ENCODE results near the gene KLHDC9.

Gene KLHDC9

DNA sequence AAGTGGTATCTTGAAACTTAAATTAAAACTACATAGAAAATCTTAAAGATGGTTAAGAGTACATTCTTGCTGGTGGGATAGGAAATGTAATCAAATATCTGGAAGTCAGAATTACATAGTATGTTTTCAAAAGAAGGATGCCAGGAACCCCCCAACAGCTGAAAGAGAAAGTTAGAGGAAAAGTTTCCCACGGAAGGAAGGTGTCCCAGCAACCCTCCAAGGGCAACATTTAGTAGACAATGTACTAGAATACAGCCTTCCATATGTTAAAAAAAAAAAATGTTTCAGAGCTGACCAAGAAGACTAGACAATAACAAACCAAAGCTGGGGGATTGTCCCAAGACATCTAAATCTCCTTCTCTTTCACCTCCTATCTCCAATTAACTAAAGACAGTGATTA lies 32.1 kb downstream of the KLHDC9 start:
- Histone ChIP-seq H3K36me3 (peaks cover 50 to 62% (median 56%) of the 10 kb centered on the region in 11 experiments), H4K20me1 (peaks cover 0 to 58% (median 28%) of the 10 kb centered on the region in 11 experiments; a peak in 12 of 22 replicates), H3K4me2 (peak overlapping the region; percentile 84 to 97 (median 92)), H3K4me1 (peaks cover 53 to 69% (median 60%) of the 10 kb centered on the region in 10 experiments), H3K4me3 (peak overlapping the region in 2 of 10 experiments; percentile 75 to 87; a peak in 2 of 20 replicates), H3K9me3 (replicated peaks in 1 of 11) (no peaks in the 10 kb centered on the region), H3K9ac (no peak overlapping the region), H3K27ac (no peak overlapping the region), H3K27me3 (no peaks in the 10 kb centered on the region)
- TF ChIP-seq Cebpa-rat (IDR thresholded peaks at IDR 0.05), result no peak

DNA sequence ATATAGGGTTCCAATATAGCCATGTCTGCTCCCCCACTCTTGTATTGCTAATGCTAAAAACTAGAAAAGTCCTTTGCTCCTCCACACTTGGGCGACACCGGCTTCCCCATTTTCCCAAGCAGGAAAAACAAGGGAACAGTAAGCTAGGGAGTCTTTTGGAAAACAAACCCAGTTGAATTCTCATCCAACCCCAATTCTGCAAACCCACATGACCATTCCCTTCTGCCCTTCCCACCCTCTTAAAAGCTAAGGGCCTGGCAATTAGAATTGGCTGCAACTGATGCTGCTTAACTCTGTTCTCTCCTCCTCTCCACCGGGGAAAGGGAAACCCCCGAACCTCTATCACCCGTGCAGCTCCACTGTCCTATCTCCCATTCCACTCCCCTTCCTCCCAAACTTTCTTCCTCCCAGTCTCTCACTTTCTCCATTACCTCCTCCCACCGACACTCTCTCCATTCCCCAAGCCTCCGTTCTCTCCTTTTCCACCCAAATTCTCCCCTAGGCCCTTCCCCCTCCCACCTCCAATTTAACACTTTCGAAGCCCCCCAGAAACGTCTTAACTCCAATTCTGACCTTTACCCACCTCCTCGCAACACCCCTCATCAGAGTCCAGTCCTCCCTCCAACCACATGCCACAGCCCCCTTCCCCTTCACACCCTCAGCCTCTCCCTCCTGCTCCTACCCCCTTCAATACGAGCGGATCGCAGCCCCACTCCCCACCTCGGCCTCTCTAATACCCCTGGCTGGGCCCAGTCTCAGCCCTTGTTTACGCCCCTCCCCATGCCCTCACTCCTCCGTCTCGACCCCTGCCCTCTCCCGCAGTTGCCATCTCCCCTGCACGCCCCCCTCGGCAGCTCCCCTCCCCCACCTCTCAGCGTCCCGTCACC lies 33.6 kb downstream of the KLHDC9 start:
- peak overlapping the region; percentile 88 to 96 (median 93) for H3K9ac ChIP-seq
- H4K20me1 ChIP-seq, result peaks cover 0 to 43% (median 18%) of the 10 kb centered on the region in 11 experiments; a peak in 11 of 22 replicates
- H3K9me3 ChIP-seq (replicated peaks in 1 of 11), result no peaks in the 10 kb centered on the region
- H3K27me3 ChIP-seq, result no peaks in the 10 kb centered on the region
- peak overlapping the region; percentile 71 to 87 (median 82) for H3K4me3 ChIP-seq
- peaks cover 53 to 81% (median 68%) of the 10 kb centered on the region in 10 experiments for H3K4me1 ChIP-seq
- H3K4me2 ChIP-seq, result peak overlapping the region; percentile 84 to 97 (median 92)
- peaks cover 35 to 57% (median 41%) of the 10 kb centered on the region in 11 experiments for H3K36me3 ChIP-seq
- H3K27ac ChIP-seq, result peak overlapping the region; percentile 87 to 98 (median 95)
- TF ChIP-seq Cebpa-rat (IDR thresholded peaks at IDR 0.05), result no peak

DNA sequence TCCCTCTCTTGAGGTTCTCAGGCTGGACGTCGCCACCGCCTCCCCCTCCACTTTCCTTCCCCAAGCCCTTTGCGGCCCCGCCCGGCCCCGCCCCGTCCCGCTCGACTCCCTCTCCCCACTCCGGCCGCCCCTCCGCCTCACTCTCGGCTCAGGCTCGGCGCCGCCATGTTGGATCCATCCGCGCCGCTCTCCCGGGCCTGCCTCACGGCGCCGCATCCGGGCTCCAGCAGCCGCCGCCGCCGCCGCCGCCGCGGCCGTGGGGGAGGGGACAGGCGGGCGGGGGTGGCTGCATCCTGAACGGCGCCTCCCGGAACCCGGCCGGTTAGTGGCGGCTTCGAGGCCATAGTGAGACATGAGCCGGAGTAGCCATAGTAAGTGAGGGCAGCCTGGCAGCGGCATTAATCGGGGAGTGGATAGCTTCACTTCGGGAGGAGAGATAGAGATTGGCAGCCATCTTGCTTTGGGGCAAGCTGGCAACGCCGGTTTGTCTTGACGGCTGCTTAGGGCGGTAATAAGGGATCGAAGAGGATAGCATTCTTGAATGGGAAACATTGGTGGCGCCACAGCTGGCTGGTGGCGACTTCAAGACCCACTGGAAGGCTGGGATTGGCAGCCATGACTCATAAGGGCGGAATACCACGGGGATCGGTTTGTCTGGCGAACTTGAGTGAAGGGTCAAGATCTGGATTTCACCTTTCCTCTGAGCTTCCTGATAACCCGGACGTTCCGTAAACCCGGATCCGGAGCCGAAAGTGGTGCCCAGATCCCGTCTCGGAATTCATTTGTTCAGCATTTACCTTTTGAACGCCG lies 34.5 kb downstream of the KLHDC9 start, which contains the start of gene DEDD:
Gene DEDD (minus strand): TSS at position 258 of the 810 bp plus-strand sequence. CDS start 8,205 bp downstream, outside the sequence.
- Histone ChIP-seq H3K9ac (peak within 1 kb of the TSS; percentile 88 to 96 (median 93)), H3K4me3 (peak within 1 kb of the TSS; percentile 71 to 87 (median 82)), H3K36me3 (peaks cover 27 to 49% (median 33%) of the 10 kb centered on the region in 11 experiments), H3K9me3 (replicated peaks in 1 of 11) (no peaks in the 10 kb centered on the region), H3K4me2 (peak within 1 kb of the TSS; percentile 87 to 97 (median 94)), H3K27ac (peak within 1 kb of the TSS; percentile 87 to 98 (median 95)), H3K4me1 (peaks cover 49 to 83% (median 64%) of the 10 kb centered on the region in 10 experiments), H4K20me1 (peaks cover 0 to 34% (median 14%) of the 10 kb centered on the region in 11 experiments; a peak in 11 of 22 replicates), H3K27me3 (no peaks in the 10 kb centered on the region)
- TF ChIP-seq Cebpa-rat (IDR thresholded peaks at IDR 0.05), result no peak

DNA sequence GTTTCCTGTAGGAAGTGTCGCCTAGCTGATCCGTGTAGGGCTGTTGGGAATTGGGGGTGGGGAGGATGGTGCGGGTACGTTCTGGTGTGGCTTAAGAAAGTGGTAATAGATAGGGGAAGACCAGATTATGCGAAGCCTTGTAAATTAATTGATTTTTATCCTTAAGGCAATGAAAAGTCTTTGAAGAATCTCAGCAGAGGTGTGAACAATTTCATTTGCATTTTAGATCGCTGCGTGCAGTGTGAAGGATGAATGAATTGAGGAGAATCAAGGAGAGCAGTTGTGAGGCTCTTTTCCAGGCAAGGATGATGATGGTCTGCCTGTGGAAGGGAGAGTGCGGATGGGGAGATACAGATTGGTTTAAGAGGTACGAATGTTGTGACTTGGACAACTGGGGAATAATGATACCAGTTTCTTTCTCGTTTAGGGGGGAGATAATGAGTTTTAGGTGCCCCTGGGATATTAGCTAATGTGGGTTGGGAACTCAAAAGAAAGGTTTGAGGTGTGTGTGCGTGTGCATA lies 35.1 kb downstream of the KLHDC9 start:
- Histone ChIP-seq H3K4me2 (peak overlapping the region; percentile 83 to 96 (median 91)), H3K27ac (peak overlapping the region; percentile 87 to 98 (median 95))

DNA sequence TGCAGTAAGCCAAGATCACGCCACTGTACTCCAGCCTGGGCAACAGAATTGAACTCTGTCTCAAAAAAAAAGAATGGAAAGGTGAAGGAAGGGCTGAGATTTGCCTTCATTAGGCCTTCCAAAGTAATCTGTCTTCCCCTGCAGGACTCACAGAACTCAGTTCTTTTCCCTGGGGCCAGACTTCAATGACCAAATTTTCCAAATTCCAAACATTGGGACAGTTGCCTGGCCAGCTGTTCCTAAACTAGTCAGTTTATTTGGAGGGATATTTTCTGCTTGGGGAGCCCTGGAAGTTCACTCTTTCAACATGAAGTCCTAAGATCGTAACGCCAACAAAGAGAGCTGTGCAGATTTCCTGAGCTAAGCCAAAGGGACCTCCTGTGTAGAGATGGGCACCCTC lies 39.7 kb downstream of the KLHDC9 start:
- Histone ChIP-seq H3K9me3 (replicated peaks in 1 of 11) (no peaks in the 10 kb centered on the region), H3K9ac (peak overlapping the region in 2 of 11 experiments; percentile 6 to 13; a peak in 1 of 22 replicates), H3K27me3 (no peaks in the 10 kb centered on the region), H3K4me2 (peak overlapping the region in 3 of 11 experiments; percentile 8 to 50 (median 13); a peak in 4 of 22 replicates), H4K20me1 (0 out of 22 replicates have a peak, but pooled peaks cover 0 to 7% (median 0%) of the 10 kb centered on the region in 11 experiments), H3K4me3 (no peak overlapping the region), H3K36me3 (peaks cover 0 to 17% (median 3%) of the 10 kb centered on the region in 11 experiments; a peak in 4 of 22 replicates), H3K4me1 (peaks cover 10 to 62% (median 24%) of the 10 kb centered on the region in 10 experiments), H3K27ac (no peak overlapping the region; a peak in 1 of 22 replicates)
- no peak for TF ChIP-seq Cebpa-rat (IDR thresholded peaks at IDR 0.05)

More for the DNA sequence above, 35.1 kb downstream of the KLHDC9 start:
- H3K36me3 ChIP-seq, result peaks cover 20 to 42% (median 26%) of the 10 kb centered on the region in 11 experiments
- peaks cover 0 to 28% (median 7%) of the 10 kb centered on the region in 11 experiments; a peak in 10 of 22 replicates for H4K20me1 ChIP-seq
- no peaks in the 10 kb centered on the region for H3K27me3 ChIP-seq
- TF ChIP-seq Cebpa-rat (IDR thresholded peaks at IDR 0.05), result no peak
- H3K4me3 ChIP-seq, result peak overlapping the region; percentile 71 to 87 (median 82)
- H3K9me3 ChIP-seq (replicated peaks in 1 of 11), result no peaks in the 10 kb centered on the region
- H3K9ac ChIP-seq, result peak overlapping the region; percentile 88 to 96 (median 93)
- H3K4me1 ChIP-seq, result peaks cover 42 to 83% (median 58%) of the 10 kb centered on the region in 10 experiments

DNA sequence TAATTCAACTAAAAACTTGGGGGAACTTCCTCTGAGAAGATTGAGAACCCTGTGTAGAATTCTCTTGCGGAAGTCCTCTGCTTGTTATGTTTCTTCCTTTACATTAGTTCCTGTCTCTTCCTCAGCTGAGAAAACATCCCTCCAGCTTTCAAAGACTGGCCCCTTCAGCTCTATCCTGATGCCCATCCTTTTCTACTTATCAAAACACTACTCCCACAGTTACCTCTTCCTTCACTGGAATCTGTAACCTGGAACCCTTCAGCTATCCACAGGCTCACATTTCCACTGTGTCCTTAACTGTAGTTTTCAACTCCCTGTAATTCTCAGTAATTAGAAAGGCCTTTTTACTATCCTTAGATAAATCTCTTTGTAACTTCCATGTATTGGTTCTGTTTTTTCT lies 40.3 kb downstream of the KLHDC9 start:
- Histone ChIP-seq H3K4me2 (peak overlapping the region in 3 of 11 experiments; percentile 8 to 50 (median 13); a peak in 3 of 22 replicates), H3K36me3 (peaks cover 0 to 17% (median 3%) of the 10 kb centered on the region in 11 experiments; a peak in 4 of 22 replicates), H3K27me3 (no peaks in the 10 kb centered on the region), H3K9ac (peak overlapping the region in 2 of 11 experiments; percentile 6 to 19; a peak in 1 of 22 replicates), H3K9me3 (replicated peaks in 1 of 11) (no peaks in the 10 kb centered on the region), H3K4me3 (no peak overlapping the region), H3K4me1 (peaks cover 8 to 61% (median 23%) of the 10 kb centered on the region in 10 experiments), H4K20me1 (0 out of 22 replicates have a peak, but pooled peaks cover 0 to 7% (median 0%) of the 10 kb centered on the region in 11 experiments), H3K27ac (no peak overlapping the region; a peak in 1 of 22 replicates)
- no peak for TF ChIP-seq Cebpa-rat (IDR thresholded peaks at IDR 0.05)

DNA sequence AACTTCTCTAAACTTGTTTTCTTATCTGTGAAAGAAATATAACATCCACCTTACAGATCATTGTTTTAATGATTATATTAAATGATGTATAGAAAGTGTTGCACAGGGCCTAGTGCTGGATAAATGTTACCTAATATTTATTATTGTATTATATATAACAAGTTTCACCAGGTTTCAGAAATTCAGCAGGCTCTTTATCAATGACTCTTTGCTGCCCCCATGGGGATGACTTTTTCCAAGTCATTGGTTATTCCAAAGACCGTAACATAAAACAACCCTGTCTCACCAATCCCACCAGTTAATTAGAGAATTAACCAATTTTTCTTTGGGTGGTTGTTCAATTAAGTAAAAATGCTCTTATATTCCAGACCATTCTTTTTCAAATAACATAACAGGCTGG lies 41.6 kb downstream of the KLHDC9 start:
- Histone ChIP-seq H3K9me3 (replicated peaks in 1 of 11) (no peaks in the 10 kb centered on the region), H3K36me3 (peaks cover 0 to 16% (median under 1%) of the 10 kb centered on the region in 11 experiments; a peak in 4 of 22 replicates), H3K9ac (no peak overlapping the region), H3K4me1 (peaks cover 0 to 48% (median 11%) of the 10 kb centered on the region in 10 experiments; a peak in 11 of 20 replicates), H4K20me1 (0 out of 22 replicates have a peak, but pooled peaks cover 0 to 7% (median 0%) of the 10 kb centered on the region in 11 experiments), H3K27ac (no peak overlapping the region), H3K27me3 (no peaks in the 10 kb centered on the region), H3K4me2 (no peak overlapping the region), H3K4me3 (no peak overlapping the region)
- TF ChIP-seq Cebpa-rat (IDR thresholded peaks at IDR 0.05), result no peak

Measured in BLaER1 treated with 17β-estradiol and CSF1 and Interleukin-3, amounts not matched to agents 10 nM and 100 nM (cell line).